Activated CD4-positive, CD25-positive, alpha-beta regulatory T cell treated with anti-CD3 and anti-CD28 coated beads, Interleukin-2, amount 50 U/mL, for 24 hours (primary cell): ENCODE data around the gene EPHA4.
A peak's percentile ranks its signal among the peaks of the same experiment; 100 is the strongest.
"Not testable (repeated sequence)": the region's sequence is repeated elsewhere in the genome, so short reads cannot be mapped to it uniquely, and the experiment has no call there.

Experiments
- ATAC-seq, 2 donors: fragments of 150-1000 bp; cut with Tn5 transposase; one replicate each; pipeline ENCODE4 v1.10.0; 2021; ENCODE audit warnings: mild to moderate bottlenecking in 1 of 2, moderate library complexity in 1 of 2

EPHA4 gene

GRCh38 chr2:221535824-221536223 lies 36.3 kb downstream of the EPHA4 start:
- no peak for ATAC-seq

GRCh38 chr2:221533299-221533698 lies 38.8 kb downstream of the EPHA4 start:
- no peak for ATAC-seq

- ATAC-seq: no peak
Observed at GRCh38 chr2:221532641-221533040, 39.5 kb downstream of the EPHA4 start.

GRCh38 chr2:221530653-221531037 lies 41.5 kb downstream of the EPHA4 start:
- no peak for ATAC-seq

GRCh38 chr2:221529943-221530652 lies 42.0 kb downstream of the EPHA4 start:
- ATAC-seq: peak; percentile 70 to 81

- ATAC-seq: no peak
Observed at GRCh38 chr2:221529177-221529942, 42.7 kb downstream of the EPHA4 start.

GRCh38 chr2:221527776-221528309 lies 44.3 kb downstream of the EPHA4 start:
- no peak for ATAC-seq

- ATAC-seq: no peak
Observed at GRCh38 chr2:221524158-221524557, 47.9 kb downstream of the EPHA4 start.

GRCh38 chr2:221521233-221521845 lies 50.8 kb downstream of the EPHA4 start:
- no peak for ATAC-seq

GRCh38 chr2:221518935-221519625 lies 53.0 kb downstream of the EPHA4 start:
- ATAC-seq: no peak

- peak; percentile 57 to 59 for ATAC-seq
Observed at GRCh38 chr2:221518201-221518934, 53.7 kb downstream of the EPHA4 start.

GRCh38 chr2:221517696-221518151 lies 54.4 kb downstream of the EPHA4 start:
- ATAC-seq: peak; percentile 80 to 86

GRCh38 chr2:221517146-221517695 lies 54.9 kb downstream of the EPHA4 start:
- ATAC-seq: no peak

- no peak for ATAC-seq
Observed at GRCh38 chr2:221515864-221516263, 56.2 kb downstream of the EPHA4 start.

- ATAC-seq: no peak
Observed at GRCh38 chr2:221514305-221515040, 57.6 kb downstream of the EPHA4 start.

- no peak for ATAC-seq
Observed at GRCh38 chr2:221513232-221513631, 58.9 kb downstream of the EPHA4 start.

GRCh38 chr2:221511325-221511724 lies 60.8 kb downstream of the EPHA4 start:
- ATAC-seq: not testable (repeated sequence)

- no peak for ATAC-seq
Observed at GRCh38 chr2:221506469-221506868, 65.6 kb downstream of the EPHA4 start.

GRCh38 chr2:221505605-221506004 lies 66.5 kb downstream of the EPHA4 start:
- ATAC-seq: no peak

GRCh38 chr2:221504905-221505304 lies 67.2 kb downstream of the EPHA4 start:
- no peak for ATAC-seq

GRCh38 chr2:221503965-221504364 lies 68.1 kb downstream of the EPHA4 start:
- no peak for ATAC-seq
